NK-92 (cell line): ENCODE measurements around the gene APOA4.

Experiments
- DNase-seq: peaks from one replicate; lab custom pipeline; 2025; ENCODE audit not compliant: unreplicated experiment; lab: John Stamatoyannopoulos, UW

Gene APOA4

GRCh38 chr11:116831790-116832349, 8.8 kb upstream of the APOA4 start:
- no peak for DNase-seq

GRCh38 chr11:116830184-116830912, 7.2 kb upstream of the APOA4 start:
- no peak for DNase-seq

GRCh38 chr11:116829525-116830183, 6.5 kb upstream of the APOA4 start, which contains the start of gene APOC3:
TSS of gene APOC3 (plus strand) at chr11:116829907. CDS start at chr11:116830583, 676 bp downstream.
- no peak for DNase-seq

GRCh38 chr11:116828632-116829524, 5.8 kb upstream of the APOA4 start:
- DNase-seq = no peak

- DNase-seq = no peak
These were observed 4.4 kb upstream of the APOA4 start for GRCh38 chr11:116827461-116827860.

- no peak for DNase-seq
These were observed 3.8 kb upstream of the APOA4 start for GRCh38 chr11:116826751-116827431.

- no peak for DNase-seq
These were observed 3.0 kb upstream of the APOA4 start for GRCh38 chr11:116825854-116826750.

- DNase-seq = no peak
These were observed 2.3 kb upstream of the APOA4 start for GRCh38 chr11:116825434-116825833.

- no peak for DNase-seq
These were observed 529 bp downstream of the APOA4 start for GRCh38 chr11:116822575-116822974.

- DNase-seq = no peak
These were observed 1.8 kb downstream of the APOA4 start for GRCh38 chr11:116821050-116821918.

GRCh38 chr11:116819049-116819448, 4.1 kb downstream of the APOA4 start:
- DNase-seq = no peak

GRCh38 chr11:116814502-116814901, 8.6 kb downstream of the APOA4 start:
- DNase-seq = no peak

- DNase-seq = no peak
These were observed 9.2 kb downstream of the APOA4 start for GRCh38 chr11:116813781-116814471.

- no peak for DNase-seq
These were observed 9.9 kb downstream of the APOA4 start for GRCh38 chr11:116813170-116813569.

GRCh38 chr11:116812109-116812508, 11.0 kb downstream of the APOA4 start:
- no peak for DNase-seq

- DNase-seq = no peak
These were observed 11.9 kb downstream of the APOA4 start for GRCh38 chr11:116811194-116811593.

- no peak for DNase-seq
These were observed 14.6 kb downstream of the APOA4 start for GRCh38 chr11:116808262-116809175.
